ENCODE data around the gene ILK. TPM values are rescaled to one million over a fixed set of nuclear protein-coding genes. Genes with fewer than 3 reads are reported as not detected.

The ILK gene
- total and polyA plus RNA-seq, 2 of the 13 experiments (the other 11 are each of a cell fraction or from before 2014, with no cell fraction given), result 70.3 to 108 TPM

DNA sequence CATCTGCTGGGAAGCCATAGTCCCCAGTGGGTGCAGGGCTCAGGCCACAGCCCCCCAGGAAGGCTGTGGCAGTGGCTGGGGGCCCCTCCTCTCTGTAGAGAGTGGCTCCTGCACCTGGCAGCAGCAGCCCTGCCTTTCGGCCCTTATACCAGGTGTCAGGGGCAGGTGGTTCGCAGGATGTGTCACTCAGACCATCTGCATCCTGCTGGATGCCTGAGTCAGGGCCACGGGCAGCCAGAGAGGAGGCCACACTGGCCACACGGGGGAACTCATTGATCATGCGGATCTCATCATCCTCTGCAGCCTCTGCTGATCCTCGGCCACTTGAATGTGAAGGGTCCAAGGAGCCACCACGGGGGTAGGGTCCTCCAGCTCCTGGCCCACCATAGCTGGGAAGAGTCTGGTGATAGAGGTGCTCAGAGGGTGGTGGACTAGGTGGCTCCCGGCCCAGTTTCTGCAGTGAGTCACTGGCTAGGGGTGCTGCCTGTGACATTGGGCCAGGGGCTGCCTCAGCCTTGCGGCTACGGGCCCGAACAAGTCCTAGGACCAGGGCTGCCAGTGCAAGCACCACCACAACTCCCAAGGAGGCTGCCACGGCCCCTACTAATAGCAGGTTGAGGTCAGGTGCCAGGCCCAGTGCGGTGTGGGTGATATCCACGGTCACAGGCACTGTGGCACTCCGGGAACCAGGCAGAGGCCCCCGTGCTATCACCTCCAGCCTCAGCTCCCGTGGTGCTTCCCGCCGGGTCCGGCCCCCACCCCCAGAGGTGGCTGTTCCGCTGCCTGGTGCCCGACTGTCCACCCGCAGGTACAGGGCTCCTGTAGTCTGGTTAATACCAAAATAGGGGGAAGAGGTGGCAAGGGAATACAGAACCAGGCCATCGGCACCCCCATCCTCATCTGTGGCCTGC is 18.9 kb downstream of the ILK start:
- Histone ChIP-seq H4K20me1 (ENCODE audit: insufficient read depth, low read length) (no peaks in the 10 kb centered on the region), H3K9me3 (ENCODE audit: low read length) (no peaks in the 10 kb centered on the region), H3K4me3 (replicated peaks in 1 of 3; ENCODE audit: insufficient read depth in 1 of 3, low read depth in 2 of 3, low read length in 3 of 3) (no peak overlapping the region; a peak in 1 of 6 replicates), H3K4me2 (ENCODE audit: low read depth, low read length) (no peak overlapping the region), H3K4me1 (ENCODE audit: insufficient read depth, low read length) (peaks cover 44% of the 10 kb centered on the region), H3K27ac (ENCODE audit: extremely low read length, insufficient read depth, low read length) (no peak overlapping the region), H3K36me3 (replicated peaks in 1 of 2; ENCODE audit: control insufficient read depth in 1 of 2, insufficient read depth in 2 of 2, low read length in 2 of 2) (no peaks in the 10 kb centered on the region), H2AFZ (ENCODE audit: low read length) (no peak overlapping the region), H3K79me2 (ENCODE audit: insufficient read depth, low read length) (peaks cover 7% of the 10 kb centered on the region), H3K9ac (ENCODE audit: insufficient read depth, low read depth, low read length) (no peak overlapping the region), H3K27me3 (ENCODE audit: control insufficient read depth in 1 of 2, insufficient read depth in 2 of 2, low read length in 2 of 2) (peaks cover 15 to 63% of the 10 kb centered on the region in 2 experiments)
- no TSS peak for BruUV-seq (replicated peaks)
- in situ Hi-C loops (cut with HindIII; ENCODE audit: extremely low pct_ligation_motif_present, low pct_unique_long_range_greater_than_20kb), result no loop called here
- ATAC-seq (no peak), DNase-seq (ENCODE audit: low spot score) (no peak), FAIRE-seq (no peak)
- intact Hi-C loops (cut with micrococcal nuclease; ENCODE audit: unreplicated experiment), result no loop called here
- TF ChIP-seq ZNF207 (IDR thresholded peaks at IDR 0.05; ENCODE audit: borderline replicate concordance) (no peak), STAG1 (CRISPR knock-in tag; IDR thresholded peaks at IDR 0.05) (peak; percentile 32; the same call in 1 of the 2 replicates)
- TF ChIP-seq, protein P1, sequence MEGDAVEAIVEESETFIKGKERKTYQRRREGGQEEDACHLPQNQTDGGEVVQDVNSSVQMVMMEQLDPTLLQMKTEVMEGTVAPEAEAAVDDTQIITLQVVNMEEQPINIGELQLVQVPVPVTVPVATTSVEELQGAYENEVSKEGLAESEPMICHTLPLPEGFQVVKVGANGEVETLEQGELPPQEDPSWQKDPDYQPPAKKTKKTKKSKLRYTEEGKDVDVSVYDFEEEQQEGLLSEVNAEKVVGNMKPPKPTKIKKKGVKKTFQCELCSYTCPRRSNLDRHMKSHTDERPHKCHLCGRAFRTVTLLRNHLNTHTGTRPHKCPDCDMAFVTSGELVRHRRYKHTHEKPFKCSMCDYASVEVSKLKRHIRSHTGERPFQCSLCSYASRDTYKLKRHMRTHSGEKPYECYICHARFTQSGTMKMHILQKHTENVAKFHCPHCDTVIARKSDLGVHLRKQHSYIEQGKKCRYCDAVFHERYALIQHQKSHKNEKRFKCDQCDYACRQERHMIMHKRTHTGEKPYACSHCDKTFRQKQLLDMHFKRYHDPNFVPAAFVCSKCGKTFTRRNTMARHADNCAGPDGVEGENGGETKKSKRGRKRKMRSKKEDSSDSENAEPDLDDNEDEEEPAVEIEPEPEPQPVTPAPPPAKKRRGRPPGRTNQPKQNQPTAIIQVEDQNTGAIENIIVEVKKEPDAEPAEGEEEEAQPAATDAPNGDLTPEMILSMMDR (CRISPR knock-in tag; IDR thresholded peaks at IDR 0.05), result peak; percentile 25; the same call in 1 of the 2 replicates
- TF ChIP-seq, protein P2, sequence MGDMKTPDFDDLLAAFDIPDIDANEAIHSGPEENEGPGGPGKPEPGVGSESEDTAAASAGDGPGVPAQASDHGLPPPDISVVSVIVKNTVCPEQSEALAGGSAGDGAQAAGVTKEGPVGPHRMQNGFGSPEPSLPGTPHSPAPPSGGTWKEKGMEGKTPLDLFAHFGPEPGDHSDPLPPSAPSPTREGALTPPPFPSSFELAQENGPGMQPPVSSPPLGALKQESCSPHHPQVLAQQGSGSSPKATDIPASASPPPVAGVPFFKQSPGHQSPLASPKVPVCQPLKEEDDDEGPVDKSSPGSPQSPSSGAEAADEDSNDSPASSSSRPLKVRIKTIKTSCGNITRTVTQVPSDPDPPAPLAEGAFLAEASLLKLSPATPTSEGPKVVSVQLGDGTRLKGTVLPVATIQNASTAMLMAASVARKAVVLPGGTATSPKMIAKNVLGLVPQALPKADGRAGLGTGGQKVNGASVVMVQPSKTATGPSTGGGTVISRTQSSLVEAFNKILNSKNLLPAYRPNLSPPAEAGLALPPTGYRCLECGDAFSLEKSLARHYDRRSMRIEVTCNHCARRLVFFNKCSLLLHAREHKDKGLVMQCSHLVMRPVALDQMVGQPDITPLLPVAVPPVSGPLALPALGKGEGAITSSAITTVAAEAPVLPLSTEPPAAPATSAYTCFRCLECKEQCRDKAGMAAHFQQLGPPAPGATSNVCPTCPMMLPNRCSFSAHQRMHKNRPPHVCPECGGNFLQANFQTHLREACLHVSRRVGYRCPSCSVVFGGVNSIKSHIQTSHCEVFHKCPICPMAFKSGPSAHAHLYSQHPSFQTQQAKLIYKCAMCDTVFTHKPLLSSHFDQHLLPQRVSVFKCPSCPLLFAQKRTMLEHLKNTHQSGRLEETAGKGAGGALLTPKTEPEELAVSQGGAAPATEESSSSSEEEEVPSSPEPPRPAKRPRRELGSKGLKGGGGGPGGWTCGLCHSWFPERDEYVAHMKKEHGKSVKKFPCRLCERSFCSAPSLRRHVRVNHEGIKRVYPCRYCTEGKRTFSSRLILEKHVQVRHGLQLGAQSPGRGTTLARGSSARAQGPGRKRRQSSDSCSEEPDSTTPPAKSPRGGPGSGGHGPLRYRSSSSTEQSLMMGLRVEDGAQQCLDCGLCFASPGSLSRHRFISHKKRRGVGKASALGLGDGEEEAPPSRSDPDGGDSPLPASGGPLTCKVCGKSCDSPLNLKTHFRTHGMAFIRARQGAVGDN (CRISPR knock-in tag; IDR thresholded peaks at IDR 0.05), result peak; percentile 18; the same call in 1 of the 2 replicates
- POLR2A ChIA-PET, result interaction anchor here (2.0 to 5.5 kb wide), 2 partner anchors 10 to 16 kb away, joined by 5 to 24 read pairs; partner anchors contain the start of gene TAF10
- CTCF ChIA-PET (ENCODE audit: low intra/inter-chr PET ratio, low total read pairs), result no interaction called here
- 47% methylated on average over 15 of the region's 24 CpGs for WGBS (ENCODE audit: low lambda C conversion rate)
